Measurements from ENCODE around the gene MRM2. TPM values are rescaled to one million over a fixed set of nuclear protein-coding genes. Genes with fewer than 3 reads are reported as not detected.

Gene MRM2
- total and polyA plus RNA-seq, 2 donors (not counting 1 experiment from before 2014, with no cell fraction given): 14.9 to 19.3 TPM

DNA sequence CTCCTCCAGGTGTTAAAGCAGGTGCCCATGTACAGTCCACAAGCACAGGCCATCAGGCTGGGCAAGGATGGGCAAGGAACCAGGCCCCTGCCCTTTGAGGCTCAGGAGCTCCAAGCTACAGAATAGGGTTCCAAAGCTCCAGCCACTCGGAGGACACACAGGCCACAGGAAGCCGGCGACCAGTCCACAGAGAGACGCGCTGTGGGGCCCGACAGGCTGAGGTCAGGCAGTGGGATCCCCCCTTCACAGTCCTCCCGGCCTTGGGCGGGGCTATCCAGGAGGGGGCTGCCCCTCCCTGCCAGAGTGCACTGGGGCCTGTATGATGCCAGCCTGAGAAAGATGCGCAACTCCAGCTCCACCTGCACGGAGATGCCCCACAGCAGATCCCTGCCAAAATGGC is 43.2 kb downstream of the MRM2 start:
- no peak overlapping the region for H3K27ac ChIP-seq (ENCODE audit: insufficient read depth, low read length)
- peaks cover 5% of the 10 kb centered on the region for H3K36me3 ChIP-seq (ENCODE audit: control insufficient read depth, insufficient read depth, low read length)
- no peaks in the 10 kb centered on the region for H4K20me1 ChIP-seq (ENCODE audit: control insufficient read depth, extremely low read depth, insufficient read depth, low read length)
- no peaks in the 10 kb centered on the region for H3K79me2 ChIP-seq (ENCODE audit: control insufficient read depth, insufficient read depth, low read length)
- no peaks in the 10 kb centered on the region for H3K4me1 ChIP-seq (ENCODE audit: control insufficient read depth, extremely low read depth, insufficient read depth, low read length)
- H3K9me3 ChIP-seq (ENCODE audit: control insufficient read depth, insufficient read depth, low read depth, low read length): no peaks in the 10 kb centered on the region
- no peak overlapping the region for H2AFZ ChIP-seq (ENCODE audit: low read length)
- no peak for TF ChIP-seq EZH2 (IDR thresholded peaks at IDR 0.05; ENCODE audit: low read length, missing control alignments)
- TF ChIP-seq, protein P1, sequence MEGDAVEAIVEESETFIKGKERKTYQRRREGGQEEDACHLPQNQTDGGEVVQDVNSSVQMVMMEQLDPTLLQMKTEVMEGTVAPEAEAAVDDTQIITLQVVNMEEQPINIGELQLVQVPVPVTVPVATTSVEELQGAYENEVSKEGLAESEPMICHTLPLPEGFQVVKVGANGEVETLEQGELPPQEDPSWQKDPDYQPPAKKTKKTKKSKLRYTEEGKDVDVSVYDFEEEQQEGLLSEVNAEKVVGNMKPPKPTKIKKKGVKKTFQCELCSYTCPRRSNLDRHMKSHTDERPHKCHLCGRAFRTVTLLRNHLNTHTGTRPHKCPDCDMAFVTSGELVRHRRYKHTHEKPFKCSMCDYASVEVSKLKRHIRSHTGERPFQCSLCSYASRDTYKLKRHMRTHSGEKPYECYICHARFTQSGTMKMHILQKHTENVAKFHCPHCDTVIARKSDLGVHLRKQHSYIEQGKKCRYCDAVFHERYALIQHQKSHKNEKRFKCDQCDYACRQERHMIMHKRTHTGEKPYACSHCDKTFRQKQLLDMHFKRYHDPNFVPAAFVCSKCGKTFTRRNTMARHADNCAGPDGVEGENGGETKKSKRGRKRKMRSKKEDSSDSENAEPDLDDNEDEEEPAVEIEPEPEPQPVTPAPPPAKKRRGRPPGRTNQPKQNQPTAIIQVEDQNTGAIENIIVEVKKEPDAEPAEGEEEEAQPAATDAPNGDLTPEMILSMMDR (conservative IDR thresholded peaks at IDR 0.05 in 1 of 2, IDR thresholded peaks at IDR 0.05 in 1 of 2; ENCODE audit: low read depth in 1 of 2, low read length in 2 of 2): no peak
- H3K27me3 ChIP-seq (ENCODE audit: control insufficient read depth, insufficient read depth, low read length): no peaks in the 10 kb centered on the region
- no peak overlapping the region for H3K4me2 ChIP-seq (ENCODE audit: extremely low read depth, insufficient read depth, low read length)
- no peak for DNase-seq (ENCODE audit: low read depth in 2 of 2)
- H3K9ac ChIP-seq (ENCODE audit: insufficient read depth, low read length): no peak overlapping the region
- H3K4me3 ChIP-seq (replicated peaks in 1 of 4; ENCODE audit: control extremely low read depth in 1 of 4, insufficient read depth in 1 of 4, low read depth in 3 of 4, low read length in 4 of 4): no peak overlapping the region

DNA sequence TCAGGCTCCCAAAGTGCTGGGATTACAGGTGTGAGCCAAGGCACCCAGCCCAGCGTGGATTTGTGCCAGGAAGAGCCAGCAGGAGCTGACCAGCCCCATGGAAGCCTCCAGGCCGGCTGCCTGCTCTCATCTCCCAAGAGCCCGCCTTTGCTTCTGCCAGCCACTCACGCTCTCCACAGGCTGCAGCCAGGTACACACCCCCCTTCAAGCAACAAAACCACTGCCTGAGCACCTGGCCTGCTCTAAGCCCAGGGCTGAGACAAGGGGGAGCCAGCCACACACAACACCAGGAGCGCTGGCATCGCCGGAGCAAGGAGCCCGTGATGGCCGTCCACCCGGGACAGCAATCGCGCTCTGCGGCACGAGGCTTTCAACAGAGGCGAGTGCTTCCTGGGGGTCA is 43.8 kb downstream of the MRM2 start:
- Histone ChIP-seq H4K20me1 (ENCODE audit: control insufficient read depth, extremely low read depth, insufficient read depth, low read length) (no peaks in the 10 kb centered on the region), H3K4me1 (ENCODE audit: control insufficient read depth, extremely low read depth, insufficient read depth, low read length) (no peaks in the 10 kb centered on the region), H3K9me3 (ENCODE audit: control insufficient read depth, insufficient read depth, low read depth, low read length) (no peaks in the 10 kb centered on the region), H3K27me3 (ENCODE audit: control insufficient read depth, insufficient read depth, low read length) (no peaks in the 10 kb centered on the region), H3K4me3 (replicated peaks in 1 of 4; ENCODE audit: control extremely low read depth in 1 of 4, insufficient read depth in 1 of 4, low read depth in 3 of 4, low read length in 4 of 4) (no peak overlapping the region), H3K27ac (ENCODE audit: insufficient read depth, low read length) (no peak overlapping the region), H2AFZ (ENCODE audit: low read length) (no peak overlapping the region), H3K4me2 (ENCODE audit: extremely low read depth, insufficient read depth, low read length) (no peak overlapping the region), H3K79me2 (ENCODE audit: control insufficient read depth, insufficient read depth, low read length) (no peaks in the 10 kb centered on the region), H3K36me3 (ENCODE audit: control insufficient read depth, insufficient read depth, low read length) (peaks cover 5% of the 10 kb centered on the region), H3K9ac (ENCODE audit: insufficient read depth, low read length) (no peak overlapping the region)
- no peak for TF ChIP-seq EZH2 (IDR thresholded peaks at IDR 0.05; ENCODE audit: low read length, missing control alignments)
- TF ChIP-seq, protein P1 (conservative IDR thresholded peaks at IDR 0.05 in 1 of 2, IDR thresholded peaks at IDR 0.05 in 1 of 2; ENCODE audit: low read depth in 1 of 2, low read length in 2 of 2): no peak
- no peak for DNase-seq (ENCODE audit: low read depth in 2 of 2)

DNA sequence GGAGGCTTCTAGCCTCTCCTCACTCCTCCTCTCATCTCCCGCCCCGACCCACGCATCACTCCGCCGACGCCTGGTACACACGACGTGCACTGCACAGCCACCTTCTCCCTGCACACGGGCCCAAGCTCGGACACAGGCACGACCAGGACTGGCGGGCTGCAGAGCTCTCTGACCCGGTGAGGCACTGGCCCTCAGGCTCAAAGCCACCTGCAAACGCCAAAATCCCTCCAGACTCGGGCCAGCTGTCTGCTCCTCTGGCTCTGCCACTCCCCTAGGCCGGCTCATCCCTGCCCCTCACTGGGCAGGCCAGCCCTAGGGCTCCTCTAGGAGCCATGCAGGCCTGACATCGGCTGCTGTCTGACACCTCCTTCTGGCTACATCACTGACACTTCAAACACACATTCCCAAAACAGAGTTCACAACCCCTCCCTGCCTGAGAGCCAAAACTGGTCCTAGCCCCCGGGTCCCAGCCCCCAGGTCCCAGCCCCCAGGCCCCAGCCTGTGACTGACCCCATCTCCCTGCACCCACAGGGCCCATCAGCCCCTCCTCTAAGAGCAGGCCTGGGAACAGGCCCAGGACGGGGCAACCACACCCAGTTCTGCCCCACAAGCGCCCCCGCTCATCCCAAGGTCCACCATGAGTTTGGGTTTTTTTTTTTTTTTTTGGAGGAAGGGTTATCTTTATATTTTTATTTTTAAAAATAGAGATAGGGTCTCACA is 44.4 kb downstream of the MRM2 start:
- Histone ChIP-seq H3K9ac (ENCODE audit: insufficient read depth, low read length) (no peak overlapping the region), H3K4me3 (replicated peaks in 1 of 4; ENCODE audit: control extremely low read depth in 1 of 4, insufficient read depth in 1 of 4, low read depth in 3 of 4, low read length in 4 of 4) (no peak overlapping the region), H3K27ac (ENCODE audit: insufficient read depth, low read length) (no peak overlapping the region), H3K27me3 (ENCODE audit: control insufficient read depth, insufficient read depth, low read length) (no peaks in the 10 kb centered on the region), H4K20me1 (ENCODE audit: control insufficient read depth, extremely low read depth, insufficient read depth, low read length) (no peaks in the 10 kb centered on the region), H2AFZ (ENCODE audit: low read length) (no peak overlapping the region), H3K4me1 (ENCODE audit: control insufficient read depth, extremely low read depth, insufficient read depth, low read length) (no peaks in the 10 kb centered on the region), H3K79me2 (ENCODE audit: control insufficient read depth, insufficient read depth, low read length) (no peaks in the 10 kb centered on the region), H3K9me3 (ENCODE audit: control insufficient read depth, insufficient read depth, low read depth, low read length) (no peaks in the 10 kb centered on the region), H3K36me3 (ENCODE audit: control insufficient read depth, insufficient read depth, low read length) (peaks cover 5% of the 10 kb centered on the region), H3K4me2 (ENCODE audit: extremely low read depth, insufficient read depth, low read length) (no peak overlapping the region)
- DNase-seq (ENCODE audit: low read depth in 2 of 2): no peak
- TF ChIP-seq, protein P1 (conservative IDR thresholded peaks at IDR 0.05 in 1 of 2, IDR thresholded peaks at IDR 0.05 in 1 of 2; ENCODE audit: low read depth in 1 of 2, low read length in 2 of 2): no peak
- no peak for TF ChIP-seq EZH2 (IDR thresholded peaks at IDR 0.05; ENCODE audit: low read length, missing control alignments)
